Measurements from ENCODE around the gene NPAS3. TPM values are rescaled to one million over a fixed set of nuclear protein-coding genes. Genes with fewer than 3 reads are reported as not detected.

Gene NPAS3
- total and polyA plus RNA-seq, 2 of the 8 experiments (the other 6 are each of a cell fraction or from before 2014, with no cell fraction given), result 0.11 to 0.60 TPM

DNA sequence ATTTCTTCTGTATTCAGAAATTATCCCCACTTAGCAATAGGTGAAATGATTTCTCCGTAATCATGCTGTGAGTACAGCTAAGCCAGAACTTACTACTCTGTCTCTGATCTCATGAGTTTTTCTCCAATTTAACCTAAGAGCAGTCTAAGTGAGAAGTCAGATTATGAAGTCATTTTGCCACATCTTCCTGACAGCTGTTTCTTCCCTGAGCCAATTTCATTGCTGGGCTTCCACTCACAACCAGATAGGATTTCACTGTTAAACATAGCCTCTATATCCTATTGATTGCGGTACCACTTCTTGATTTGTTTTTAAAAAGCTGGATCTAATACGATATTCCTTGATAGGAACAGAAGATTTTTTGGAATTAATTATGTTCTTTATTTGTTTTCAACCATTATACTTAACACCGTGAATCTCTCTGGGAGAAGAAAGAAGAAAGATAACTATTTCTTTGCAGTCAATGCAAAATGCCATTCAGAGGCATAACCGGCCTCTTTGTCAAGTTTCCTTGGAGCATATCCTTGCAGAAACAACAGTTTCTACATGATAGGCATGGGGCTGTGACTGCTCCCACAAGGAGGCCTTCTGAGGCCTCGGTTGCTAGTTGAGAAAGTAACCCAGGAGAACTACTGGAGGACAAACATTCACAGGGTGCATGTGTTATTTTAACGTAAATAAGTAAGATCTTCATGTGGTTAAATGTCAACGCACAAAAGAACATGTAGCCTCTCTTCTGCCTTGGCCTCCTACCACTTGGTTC is 212.2 kb downstream of the NPAS3 start:
- ChIA-PET CTCF (ENCODE audit: partially characterized antibody) (no interaction called here), POLR2A (ENCODE audit: partially characterized antibody) (no interaction called here)
- Histone ChIP-seq H3K14ac (ENCODE audit: insufficient read length) (no peak overlapping the region), H4K8ac (ENCODE audit: extremely low read depth, insufficient read depth, low read length) (no peak overlapping the region), H2BK12ac (ENCODE audit: low read depth, low read length) (no peak overlapping the region), H3K36me3 (ENCODE audit: control insufficient read depth in 2 of 4, insufficient read depth in 4 of 4, low read length in 3 of 4) (no peaks in the 10 kb centered on the region), H2AFZ (ENCODE audit: low read length) (no peak overlapping the region), H4K20me1 (replicated peaks in 1 of 2; ENCODE audit: control insufficient read depth in 1 of 2, insufficient read depth in 2 of 2, low read length in 2 of 2) (no peaks in the 10 kb centered on the region), H4K91ac (replicated peaks; ENCODE audit: insufficient read length, low read length) (no peak overlapping the region), H3K23ac (ENCODE audit: insufficient read length) (no peak overlapping the region), H3K9me3 (ENCODE audit: insufficient read depth in 2 of 2, low read depth in 1 of 2, low read length in 1 of 2) (no peaks in the 10 kb centered on the region), H2BK20ac (ENCODE audit: low read length) (no peak overlapping the region), H3K9ac (replicated peaks in 1 of 4; ENCODE audit: extremely low read depth in 1 of 4, low read depth in 3 of 4, low read length in 3 of 4) (no peak overlapping the region), H3K23me2 (ENCODE audit: low read depth, low read length) (no peaks in the 10 kb centered on the region), H2BK120ac (replicated peaks; ENCODE audit: low read depth, low read length) (no peak overlapping the region), H3K18ac (ENCODE audit: extremely low read depth, low read length) (no peak overlapping the region), H3K27me3 (replicated peaks in 1 of 4; ENCODE audit: control insufficient read depth in 3 of 4, extremely low read depth in 1 of 4, insufficient read depth in 3 of 4, low read length in 3 of 4) (no peaks in the 10 kb centered on the region), H2BK15ac (ENCODE audit: low read length) (no peak overlapping the region), H3K27ac (ENCODE audit: low read depth, low read length) (no peak overlapping the region), H3K79me2 (ENCODE audit: control insufficient read depth in 1 of 2, insufficient read depth in 2 of 2, low read length in 2 of 2) (no peaks in the 10 kb centered on the region), H2AK5ac (ENCODE audit: low read depth, low read length) (no peak overlapping the region), H4K5ac (ENCODE audit: insufficient read length, low read depth, low read length) (no peak overlapping the region), H3K4ac (replicated peaks; ENCODE audit: insufficient read length, low read depth, low read length) (no peak overlapping the region), H2BK5ac (ENCODE audit: low read depth, low read length) (no peak overlapping the region), H3K4me3 (ENCODE audit: extremely low read depth in 1 of 4, insufficient read depth in 2 of 4, low read depth in 3 of 4, low read length in 4 of 4) (no peak overlapping the region), H3K4me1 (replicated peaks in 1 of 4; ENCODE audit: control insufficient read depth in 3 of 4, insufficient read depth in 4 of 4, low read length in 3 of 4) (no peaks in the 10 kb centered on the region), H3K79me1 (ENCODE audit: low read depth, low read length) (no peaks in the 10 kb centered on the region), H3K4me2 (ENCODE audit: insufficient read depth in 1 of 2, low read depth in 2 of 2, low read length in 2 of 2) (no peak overlapping the region), H3K56ac (replicated peaks; ENCODE audit: insufficient read length, low read depth, low read length) (no peak overlapping the region)
- 93% methylated on average over 8 of the region's 8 CpGs; no CpG with 5 or more reads in 1 of the 2 experiments for WGBS, 2 experiments (ENCODE audit: extremely low coverage in 1 of 2, insufficient coverage in 1 of 2, insufficient read length in 1 of 2, insufficient replicate concordance in 2 of 2, low coverage in 1 of 2, low lambda C conversion rate in 2 of 2, missing lambda C conversion rate in 1 of 2)
- FAIRE-seq (no peak), DNase-seq (ENCODE audit: low read depth in 1 of 2, low spot score in 2 of 2) (no peak)
- TF ChIP-seq MAFK (IDR thresholded peaks at IDR 0.05; ENCODE audit: low read depth, low read length) (no peak), SIRT6 (IDR thresholded peaks at IDR 0.05; ENCODE audit: low read length) (no peak), CHD1 (IDR thresholded peaks at IDR 0.05; ENCODE audit: low read depth, low read length) (no peak), TAF7 (optimal IDR thresholded peaks at IDR 0.05; ENCODE audit: borderline replicate concordance, low read depth, low read length) (no peak), SUZ12 (IDR thresholded peaks at IDR 0.05; ENCODE audit: low read length) (no peak), KDM1A (IDR thresholded peaks at IDR 0.05; ENCODE audit: borderline replicate concordance, low read length) (no peak), TEAD4 (IDR thresholded peaks at IDR 0.05; ENCODE audit: low read depth, low read length) (no peak), SP1 (IDR thresholded peaks at IDR 0.05; ENCODE audit: low read depth, low read length) (no peak), GABPA (IDR thresholded peaks at IDR 0.05; ENCODE audit: borderline replicate concordance, insufficient read depth, low read length) (no peak), SP2 (IDR thresholded peaks at IDR 0.05; ENCODE audit: low read length) (no peak), CREB1 (IDR thresholded peaks at IDR 0.05) (no peak)
- TF ChIP-seq, protein P1, sequence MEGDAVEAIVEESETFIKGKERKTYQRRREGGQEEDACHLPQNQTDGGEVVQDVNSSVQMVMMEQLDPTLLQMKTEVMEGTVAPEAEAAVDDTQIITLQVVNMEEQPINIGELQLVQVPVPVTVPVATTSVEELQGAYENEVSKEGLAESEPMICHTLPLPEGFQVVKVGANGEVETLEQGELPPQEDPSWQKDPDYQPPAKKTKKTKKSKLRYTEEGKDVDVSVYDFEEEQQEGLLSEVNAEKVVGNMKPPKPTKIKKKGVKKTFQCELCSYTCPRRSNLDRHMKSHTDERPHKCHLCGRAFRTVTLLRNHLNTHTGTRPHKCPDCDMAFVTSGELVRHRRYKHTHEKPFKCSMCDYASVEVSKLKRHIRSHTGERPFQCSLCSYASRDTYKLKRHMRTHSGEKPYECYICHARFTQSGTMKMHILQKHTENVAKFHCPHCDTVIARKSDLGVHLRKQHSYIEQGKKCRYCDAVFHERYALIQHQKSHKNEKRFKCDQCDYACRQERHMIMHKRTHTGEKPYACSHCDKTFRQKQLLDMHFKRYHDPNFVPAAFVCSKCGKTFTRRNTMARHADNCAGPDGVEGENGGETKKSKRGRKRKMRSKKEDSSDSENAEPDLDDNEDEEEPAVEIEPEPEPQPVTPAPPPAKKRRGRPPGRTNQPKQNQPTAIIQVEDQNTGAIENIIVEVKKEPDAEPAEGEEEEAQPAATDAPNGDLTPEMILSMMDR (IDR thresholded peaks at IDR 0.05; ENCODE audit: control extremely low read depth in 1 of 3, insufficient read depth in 1 of 3, low read depth in 1 of 3, low read length in 3 of 3), result no peak

Measured in H1 (cell line).